Activated CD4-positive, alpha-beta T cell treated with anti-CD3 and anti-CD28 coated beads for 36 hours (primary cell): Measurements from ENCODE around the gene TUBA8. TPM values are rescaled to one million over a fixed set of nuclear protein-coding genes. Genes with fewer than 3 reads are reported as not detected.
"Not testable (repeated sequence)": the region's sequence is repeated elsewhere in the genome, so short reads cannot be mapped to it uniquely, and the experiment has no call there.

Experiments used
- ATAC-seq: fragments of 200-7000 bp; cut with Tn5 transposase; one replicate; pipeline ENCODE4 v1.10.0; 2021; ENCODE audit warnings: mild to moderate bottlenecking, moderate library complexity
- CTCF ChIA-PET: fragments of 350-600 bp; sonication (Branson Sonifier 250); formaldehyde crosslinking; loops from one replicate; lab custom pipeline; 2021; ENCODE audit warnings: antibody characterized with exemption; lab: Charles Lee
- POLR2A ChIA-PET: fragments of 350-600 bp; sonication (Branson Sonifier 250); formaldehyde crosslinking; loops from one replicate; lab custom pipeline; 2021; ENCODE audit warnings: antibody characterized with exemption, inconsistent platforms; lab: Charles Lee
- DNase-seq: peaks from one replicate; pipeline ENCODE4 v3.0.0-alpha.2; 2020
- H3K27ac Mint-ChIP-seq: one replicate; pipeline ENCODE4 v1.8.0; 2021; ENCODE audit warnings: mixed read lengths
- H3K27me3 Mint-ChIP-seq: one replicate; pipeline ENCODE4 v1.8.0; 2021; ENCODE audit warnings: mixed read lengths
- H3K36me3 Mint-ChIP-seq: one replicate; pipeline ENCODE4 v1.8.0; 2021; ENCODE audit warnings: low read depth, mixed read lengths
- H3K4me1 Mint-ChIP-seq: one replicate; pipeline ENCODE4 v1.8.0; 2021; ENCODE audit warnings: mixed read lengths
- H3K4me3 Mint-ChIP-seq: one replicate; pipeline ENCODE4 v1.8.0; 2021; ENCODE audit warnings: mild to moderate bottlenecking, moderate library complexity, mixed read lengths
- H3K9me3 Mint-ChIP-seq: one replicate; pipeline ENCODE4 v1.8.0; 2021; ENCODE audit warnings: low read depth, mixed read lengths
- intact Hi-C, 2 experiments: fragments of 100-400 bp; cut with DNase I in 1 of 2; cut with micrococcal nuclease in 1 of 2; formaldehyde crosslinking; loops; one replicate each; pipeline versions ENCODE4 v1.14.2 to v1.15.1; 2022 to 2024; cut with DNase I, micrococcal nuclease
- total RNA-seq, 2 experiments: library from RNA; stranded (reverse); gene quantifications; one replicate each; pipeline ENCODE4 v1.2.3, GENCODE V29; 2021

TUBA8 gene
- total RNA-seq, 2 experiments from 2014 or later: 1.9 to 2.6 TPM

GRCh38 chr22:18152519-18152918, 41.9 kb downstream of the TUBA8 start:
- ATAC-seq (peak; percentile 52), DNase-seq (peak; percentile 62)
- no peaks in the 10 kb centered on the region for H3K9me3 Mint-ChIP-seq
- H3K27me3 Mint-ChIP-seq: no peaks in the 10 kb centered on the region
- ChIA-PET CTCF (interaction anchor here (1.0 to 1.3 kb wide), 2 partner anchors 36 to 77 kb away, joined by 3 read pairs; no protein-coding TSS in a partner anchor), POLR2A (interaction anchor here (0.6 to 1.4 kb wide), 2 partner anchors 74 to 866 kb away, joined by 3 to 6 read pairs; partner anchors contain the start of gene PEX26)
- intact Hi-C loops: loop anchor here (5.0 kb wide), 2 partner anchors 45 to 150 kb away; no protein-coding TSS in a partner anchor
- peak overlapping the region; percentile 73 for H3K27ac Mint-ChIP-seq
- peak overlapping the region; percentile 73 for H3K4me3 Mint-ChIP-seq
- H3K36me3 Mint-ChIP-seq: peaks cover 3% of the 10 kb centered on the region
- peaks cover 35% of the 10 kb centered on the region for H3K4me1 Mint-ChIP-seq

- no peak overlapping the region for H3K4me3 Mint-ChIP-seq
- ATAC-seq (no peak), DNase-seq (no peak)
- ChIA-PET POLR2A (no interaction called here), CTCF (no interaction called here)
- intact Hi-C loops: loop anchor here (5.0 kb wide), 2 partner anchors 48 to 153 kb away; no protein-coding TSS in a partner anchor
- peaks cover 26% of the 10 kb centered on the region for H3K4me1 Mint-ChIP-seq
- peaks cover 3% of the 10 kb centered on the region for H3K36me3 Mint-ChIP-seq
- no peaks in the 10 kb centered on the region for H3K9me3 Mint-ChIP-seq
- no peaks in the 10 kb centered on the region for H3K27me3 Mint-ChIP-seq
- H3K27ac Mint-ChIP-seq: no peak overlapping the region
These were observed 44.3 kb downstream of the TUBA8 start for GRCh38 chr22:18154821-18155390.

- CTCF ChIA-PET, H3K27me3 Mint-ChIP-seq, ATAC-seq, H3K27ac Mint-ChIP-seq, H3K4me3 Mint-ChIP-seq, H3K36me3 Mint-ChIP-seq, DNase-seq, H3K9me3 Mint-ChIP-seq, intact Hi-C loops: not testable (repeated sequence)
- peaks cover 24% of the 10 kb centered on the region for H3K4me1 Mint-ChIP-seq
- POLR2A ChIA-PET: interaction anchor here (0.8 kb wide), 1 partner anchor 78 kb away, joined by 5 read pairs; the partner anchor contains the start of gene PEX26
These were observed 44.9 kb downstream of the TUBA8 start for GRCh38 chr22:18155546-18155945.

- intact Hi-C loops: no loop called here
- H3K27me3 Mint-ChIP-seq: no peaks in the 10 kb centered on the region
- no peak overlapping the region for H3K4me3 Mint-ChIP-seq
- DNase-seq (peak; percentile 74), ATAC-seq (peak; percentile 64)
- peaks cover 8% of the 10 kb centered on the region for H3K4me1 Mint-ChIP-seq
- H3K36me3 Mint-ChIP-seq: peaks cover 3% of the 10 kb centered on the region
- no peaks in the 10 kb centered on the region for H3K9me3 Mint-ChIP-seq
- CTCF ChIA-PET: interaction anchor here (0.6 kb wide), 1 partner anchor 79 kb away, joined by 3 read pairs; the partner anchor contains the start of gene PEX26
- H3K27ac Mint-ChIP-seq: no peak overlapping the region
- POLR2A ChIA-PET: no interaction called here
These were observed 46.5 kb downstream of the TUBA8 start for GRCh38 chr22:18156878-18157713.

GRCh38 chr22:18157714-18158028, 47.1 kb downstream of the TUBA8 start:
- peaks cover 3% of the 10 kb centered on the region for H3K36me3 Mint-ChIP-seq
- no peak for ATAC-seq

GRCh38 chr22:18160641-18161040, 50.0 kb downstream of the TUBA8 start:
- H3K4me3 Mint-ChIP-seq, H3K27ac Mint-ChIP-seq, intact Hi-C loops, H3K4me1 Mint-ChIP-seq, CTCF ChIA-PET, ATAC-seq, H3K9me3 Mint-ChIP-seq, H3K36me3 Mint-ChIP-seq, H3K27me3 Mint-ChIP-seq, DNase-seq, POLR2A ChIA-PET: not testable (repeated sequence)

More at GRCh38 chr22:18157714-18158028, 47.1 kb downstream of the TUBA8 start:
- no peaks in the 10 kb centered on the region for H3K9me3 Mint-ChIP-seq
- H3K27me3 Mint-ChIP-seq: no peaks in the 10 kb centered on the region
- DNase-seq: no peak
- no peak overlapping the region for H3K27ac Mint-ChIP-seq
- POLR2A ChIA-PET: no interaction called here
- no peak overlapping the region for H3K4me3 Mint-ChIP-seq
- intact Hi-C loops: no loop called here
- H3K4me1 Mint-ChIP-seq: peaks cover 3% of the 10 kb centered on the region
- CTCF ChIA-PET: interaction anchor here (0.6 kb wide), 1 partner anchor 80 kb away, joined by 3 read pairs; the partner anchor contains the start of gene PEX26

- H3K27me3 Mint-ChIP-seq, H3K36me3 Mint-ChIP-seq, POLR2A ChIA-PET, H3K27ac Mint-ChIP-seq, intact Hi-C loops, H3K4me1 Mint-ChIP-seq, CTCF ChIA-PET, H3K9me3 Mint-ChIP-seq, H3K4me3 Mint-ChIP-seq: not testable (repeated sequence)
- peak; percentile 23 for ATAC-seq
- peak; percentile 18 for DNase-seq
These were observed 53.2 kb downstream of the TUBA8 start for GRCh38 chr22:18163843-18164242.

GRCh38 chr22:18164584-18164983, 54.0 kb downstream of the TUBA8 start:
- intact Hi-C loops, ATAC-seq, CTCF ChIA-PET, H3K36me3 Mint-ChIP-seq, H3K4me1 Mint-ChIP-seq, POLR2A ChIA-PET, H3K27me3 Mint-ChIP-seq, H3K4me3 Mint-ChIP-seq, H3K27ac Mint-ChIP-seq, H3K9me3 Mint-ChIP-seq: not testable (repeated sequence)
- peak; percentile 24 for DNase-seq

GRCh38 chr22:18165356-18165755, 54.7 kb downstream of the TUBA8 start:
- DNase-seq, H3K27me3 Mint-ChIP-seq, intact Hi-C loops, H3K9me3 Mint-ChIP-seq, H3K36me3 Mint-ChIP-seq, H3K4me1 Mint-ChIP-seq, H3K4me3 Mint-ChIP-seq, H3K27ac Mint-ChIP-seq, ATAC-seq, POLR2A ChIA-PET, CTCF ChIA-PET: not testable (repeated sequence)

- H3K27ac Mint-ChIP-seq, H3K9me3 Mint-ChIP-seq, H3K27me3 Mint-ChIP-seq, H3K4me3 Mint-ChIP-seq, CTCF ChIA-PET, intact Hi-C loops, POLR2A ChIA-PET, DNase-seq, H3K4me1 Mint-ChIP-seq, ATAC-seq: not testable (repeated sequence)
- peaks cover 11% of the 10 kb centered on the region for H3K36me3 Mint-ChIP-seq
These were observed 59.7 kb downstream of the TUBA8 start for GRCh38 chr22:18170284-18170683.

- H3K27ac Mint-ChIP-seq, ATAC-seq, DNase-seq, H3K4me3 Mint-ChIP-seq, H3K4me1 Mint-ChIP-seq, POLR2A ChIA-PET, H3K36me3 Mint-ChIP-seq, intact Hi-C loops, H3K9me3 Mint-ChIP-seq, H3K27me3 Mint-ChIP-seq: not testable (repeated sequence)
- CTCF ChIA-PET: interaction anchor here (0.7 kb wide), 1 partner anchor 430 kb away, joined by 3 read pairs; no protein-coding TSS in a partner anchor
These were observed 61.6 kb downstream of the TUBA8 start for GRCh38 chr22:18172203-18172602.
